ENCODE results near the gene RSPH3.

- TF ChIP-seq, protein P1, sequence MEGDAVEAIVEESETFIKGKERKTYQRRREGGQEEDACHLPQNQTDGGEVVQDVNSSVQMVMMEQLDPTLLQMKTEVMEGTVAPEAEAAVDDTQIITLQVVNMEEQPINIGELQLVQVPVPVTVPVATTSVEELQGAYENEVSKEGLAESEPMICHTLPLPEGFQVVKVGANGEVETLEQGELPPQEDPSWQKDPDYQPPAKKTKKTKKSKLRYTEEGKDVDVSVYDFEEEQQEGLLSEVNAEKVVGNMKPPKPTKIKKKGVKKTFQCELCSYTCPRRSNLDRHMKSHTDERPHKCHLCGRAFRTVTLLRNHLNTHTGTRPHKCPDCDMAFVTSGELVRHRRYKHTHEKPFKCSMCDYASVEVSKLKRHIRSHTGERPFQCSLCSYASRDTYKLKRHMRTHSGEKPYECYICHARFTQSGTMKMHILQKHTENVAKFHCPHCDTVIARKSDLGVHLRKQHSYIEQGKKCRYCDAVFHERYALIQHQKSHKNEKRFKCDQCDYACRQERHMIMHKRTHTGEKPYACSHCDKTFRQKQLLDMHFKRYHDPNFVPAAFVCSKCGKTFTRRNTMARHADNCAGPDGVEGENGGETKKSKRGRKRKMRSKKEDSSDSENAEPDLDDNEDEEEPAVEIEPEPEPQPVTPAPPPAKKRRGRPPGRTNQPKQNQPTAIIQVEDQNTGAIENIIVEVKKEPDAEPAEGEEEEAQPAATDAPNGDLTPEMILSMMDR (IDR thresholded peaks at IDR 0.05), result no peak
- TF ChIP-seq POLR2A (IDR thresholded peaks at IDR 0.05), result no peak
Measured at GRCh38 chr6:158954753-158955152, 45.2 kb downstream of the RSPH3 start.
